MM.1S (cell line): ENCODE data around the gene DISP3.

Experiments
- EZH2phosphoT487 ChIP-seq: fragments of 300-600 bp; sonication (generic); IDR thresholded peaks from 2 replicates; pipeline ENCODE4 v1.6.1; 2018; ENCODE audit warnings: antibody characterized with exemption, low read length
- TF ChIP-seq, protein P1 (sequence below): fragments of 300-600 bp; sonication (generic); IDR thresholded peaks from 2 replicates; pipeline ENCODE4 v1.5.1; 2016; ENCODE audit warnings: antibody characterized with exemption, low read length, mixed read lengths

DNA sequence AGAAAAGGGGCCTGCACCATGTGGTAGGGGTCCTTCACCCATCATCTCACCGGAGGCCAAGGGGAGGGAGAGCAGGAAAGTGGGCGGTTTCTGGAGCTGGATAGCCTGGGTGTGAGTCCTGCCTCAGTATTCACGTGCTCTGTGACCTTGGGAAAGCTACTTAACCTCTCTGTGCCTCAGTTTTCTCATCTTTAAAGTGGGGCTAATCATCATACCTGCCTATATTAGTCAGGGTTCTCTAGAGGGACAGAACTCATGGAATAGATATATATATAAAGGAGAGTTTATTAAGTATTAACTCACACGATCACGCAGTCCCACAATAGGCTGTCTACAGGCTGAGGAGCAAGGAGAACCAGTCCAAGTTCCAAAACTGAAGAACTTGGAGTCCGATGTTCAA is 96.6 kb downstream of the DISP3 start:
- TF ChIP-seq, protein P1, sequence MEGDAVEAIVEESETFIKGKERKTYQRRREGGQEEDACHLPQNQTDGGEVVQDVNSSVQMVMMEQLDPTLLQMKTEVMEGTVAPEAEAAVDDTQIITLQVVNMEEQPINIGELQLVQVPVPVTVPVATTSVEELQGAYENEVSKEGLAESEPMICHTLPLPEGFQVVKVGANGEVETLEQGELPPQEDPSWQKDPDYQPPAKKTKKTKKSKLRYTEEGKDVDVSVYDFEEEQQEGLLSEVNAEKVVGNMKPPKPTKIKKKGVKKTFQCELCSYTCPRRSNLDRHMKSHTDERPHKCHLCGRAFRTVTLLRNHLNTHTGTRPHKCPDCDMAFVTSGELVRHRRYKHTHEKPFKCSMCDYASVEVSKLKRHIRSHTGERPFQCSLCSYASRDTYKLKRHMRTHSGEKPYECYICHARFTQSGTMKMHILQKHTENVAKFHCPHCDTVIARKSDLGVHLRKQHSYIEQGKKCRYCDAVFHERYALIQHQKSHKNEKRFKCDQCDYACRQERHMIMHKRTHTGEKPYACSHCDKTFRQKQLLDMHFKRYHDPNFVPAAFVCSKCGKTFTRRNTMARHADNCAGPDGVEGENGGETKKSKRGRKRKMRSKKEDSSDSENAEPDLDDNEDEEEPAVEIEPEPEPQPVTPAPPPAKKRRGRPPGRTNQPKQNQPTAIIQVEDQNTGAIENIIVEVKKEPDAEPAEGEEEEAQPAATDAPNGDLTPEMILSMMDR, result no peak
- no peak for TF ChIP-seq EZH2phosphoT487
